ENCODE measurements around the gene KIF16B. TPM values are rescaled to one million over a fixed set of nuclear protein-coding genes. Genes with fewer than 3 reads are reported as not detected.

KIF16B gene, protein sequence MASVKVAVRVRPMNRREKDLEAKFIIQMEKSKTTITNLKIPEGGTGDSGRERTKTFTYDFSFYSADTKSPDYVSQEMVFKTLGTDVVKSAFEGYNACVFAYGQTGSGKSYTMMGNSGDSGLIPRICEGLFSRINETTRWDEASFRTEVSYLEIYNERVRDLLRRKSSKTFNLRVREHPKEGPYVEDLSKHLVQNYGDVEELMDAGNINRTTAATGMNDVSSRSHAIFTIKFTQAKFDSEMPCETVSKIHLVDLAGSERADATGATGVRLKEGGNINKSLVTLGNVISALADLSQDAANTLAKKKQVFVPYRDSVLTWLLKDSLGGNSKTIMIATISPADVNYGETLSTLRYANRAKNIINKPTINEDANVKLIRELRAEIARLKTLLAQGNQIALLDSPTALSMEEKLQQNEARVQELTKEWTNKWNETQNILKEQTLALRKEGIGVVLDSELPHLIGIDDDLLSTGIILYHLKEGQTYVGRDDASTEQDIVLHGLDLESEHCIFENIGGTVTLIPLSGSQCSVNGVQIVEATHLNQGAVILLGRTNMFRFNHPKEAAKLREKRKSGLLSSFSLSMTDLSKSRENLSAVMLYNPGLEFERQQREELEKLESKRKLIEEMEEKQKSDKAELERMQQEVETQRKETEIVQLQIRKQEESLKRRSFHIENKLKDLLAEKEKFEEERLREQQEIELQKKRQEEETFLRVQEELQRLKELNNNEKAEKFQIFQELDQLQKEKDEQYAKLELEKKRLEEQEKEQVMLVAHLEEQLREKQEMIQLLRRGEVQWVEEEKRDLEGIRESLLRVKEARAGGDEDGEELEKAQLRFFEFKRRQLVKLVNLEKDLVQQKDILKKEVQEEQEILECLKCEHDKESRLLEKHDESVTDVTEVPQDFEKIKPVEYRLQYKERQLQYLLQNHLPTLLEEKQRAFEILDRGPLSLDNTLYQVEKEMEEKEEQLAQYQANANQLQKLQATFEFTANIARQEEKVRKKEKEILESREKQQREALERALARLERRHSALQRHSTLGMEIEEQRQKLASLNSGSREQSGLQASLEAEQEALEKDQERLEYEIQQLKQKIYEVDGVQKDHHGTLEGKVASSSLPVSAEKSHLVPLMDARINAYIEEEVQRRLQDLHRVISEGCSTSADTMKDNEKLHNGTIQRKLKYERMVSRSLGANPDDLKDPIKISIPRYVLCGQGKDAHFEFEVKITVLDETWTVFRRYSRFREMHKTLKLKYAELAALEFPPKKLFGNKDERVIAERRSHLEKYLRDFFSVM (N-terminal part only)
- total RNA-seq = 7.0 and 8.3 TPM in 2 replicates

GRCh38 chr20:16573001-16573965, at the start of gene KIF16B:
Gene KIF16B, minus strand, starts transcription at chr20:16573448. Its CDS starts 173 bp downstream, at chr20:16573275.

Other genes with a start within 250 kb of the KIF16B start
- gene SNRPB2, start 156.6 kb upstream of the KIF16B start, total RNA-seq = 60.8 and 63.2 TPM in 2 replicates
- gene OTOR, start 174.9 kb upstream of the KIF16B start, total RNA-seq = not detected in 2 replicates

Measured in cardiac atrium fibroblast (primary cell).